GOT3 (cell line): ENCODE results near the gene SLC38A4.
"Not testable (repeated sequence)": the region's sequence is repeated elsewhere in the genome, so short reads cannot be mapped to it uniquely, and the experiment has no call there.

Experiments used
- DNase-seq: peaks from one replicate; lab custom pipeline; 2025; ENCODE audit warnings: mixed read lengths; lab: John Stamatoyannopoulos, UW

SLC38A4 gene, protein sequence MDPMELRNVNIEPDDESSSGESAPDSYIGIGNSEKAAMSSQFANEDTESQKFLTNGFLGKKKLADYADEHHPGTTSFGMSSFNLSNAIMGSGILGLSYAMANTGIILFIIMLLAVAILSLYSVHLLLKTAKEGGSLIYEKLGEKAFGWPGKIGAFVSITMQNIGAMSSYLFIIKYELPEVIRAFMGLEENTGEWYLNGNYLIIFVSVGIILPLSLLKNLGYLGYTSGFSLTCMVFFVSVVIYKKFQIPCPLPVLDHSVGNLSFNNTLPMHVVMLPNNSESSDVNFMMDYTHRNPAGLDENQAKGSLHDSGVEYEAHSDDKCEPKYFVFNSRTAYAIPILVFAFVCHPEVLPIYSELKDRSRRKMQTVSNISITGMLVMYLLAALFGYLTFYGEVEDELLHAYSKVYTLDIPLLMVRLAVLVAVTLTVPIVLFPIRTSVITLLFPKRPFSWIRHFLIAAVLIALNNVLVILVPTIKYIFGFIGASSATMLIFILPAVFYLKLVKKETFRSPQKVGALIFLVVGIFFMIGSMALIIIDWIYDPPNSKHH

DNA sequence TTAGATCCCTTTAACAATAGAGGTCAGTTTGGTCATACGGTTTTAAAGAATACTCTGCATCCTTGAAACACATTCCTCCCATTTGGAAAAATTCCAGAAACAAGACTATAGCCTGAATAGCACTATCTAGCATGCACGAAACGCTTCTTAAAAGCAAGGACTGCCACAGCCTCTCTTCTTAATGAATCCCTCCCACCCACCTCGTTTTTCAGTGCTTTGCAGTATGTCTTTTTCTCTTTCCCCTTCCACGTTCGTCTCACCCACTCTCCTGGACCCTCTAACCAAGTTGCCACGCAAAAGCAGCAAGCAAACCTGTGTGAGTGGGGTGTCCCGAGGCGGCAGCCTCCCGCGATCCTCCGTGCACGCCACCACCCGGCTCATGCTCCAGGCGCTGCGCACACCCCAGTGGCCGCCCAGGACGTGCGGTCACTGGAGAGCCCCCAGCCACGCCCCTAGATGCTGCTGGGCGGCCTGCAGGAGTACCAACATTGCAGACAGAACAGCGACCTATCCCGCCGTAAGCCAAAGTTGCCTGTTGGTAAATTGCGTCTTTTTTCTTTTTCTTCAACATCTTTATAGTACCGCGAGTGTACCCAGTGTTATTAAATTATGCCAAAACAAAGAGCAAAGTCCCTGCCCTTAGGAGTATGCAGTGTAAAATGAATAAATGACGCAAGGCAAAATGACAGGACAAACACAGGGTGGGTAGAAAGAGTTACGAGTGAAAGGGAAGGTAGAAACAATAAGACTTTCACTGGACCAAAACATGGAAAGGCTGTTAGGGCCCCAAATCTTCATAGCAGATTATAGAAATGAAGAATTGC, at the start of gene SLC38A4:
TSS of gene SLC38A4 (minus strand) at position 407 of the 824 bp plus-strand sequence. CDS start 32,926 bp downstream, outside the sequence.
- DNase-seq, result no peak

DNA sequence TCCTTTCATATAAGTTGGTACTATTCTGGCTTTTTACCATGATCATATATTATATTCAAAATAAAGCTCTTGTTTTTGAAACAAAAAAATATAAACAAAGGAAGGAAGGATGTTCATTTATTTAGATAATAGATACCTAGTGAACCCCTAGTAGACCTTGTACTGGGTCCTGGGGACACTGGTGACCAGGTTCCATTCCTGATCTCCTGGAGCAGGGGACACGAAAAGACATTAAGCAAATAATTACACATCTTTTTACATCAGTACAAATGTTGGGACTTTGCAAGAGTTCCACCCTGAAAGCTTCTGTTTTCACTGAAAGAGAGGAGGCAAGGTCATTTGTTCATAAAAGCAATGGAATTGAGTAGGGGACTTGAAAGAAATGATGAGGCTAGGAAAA, 49.3 kb upstream of the SLC38A4 start:
- no peak for DNase-seq

DNA sequence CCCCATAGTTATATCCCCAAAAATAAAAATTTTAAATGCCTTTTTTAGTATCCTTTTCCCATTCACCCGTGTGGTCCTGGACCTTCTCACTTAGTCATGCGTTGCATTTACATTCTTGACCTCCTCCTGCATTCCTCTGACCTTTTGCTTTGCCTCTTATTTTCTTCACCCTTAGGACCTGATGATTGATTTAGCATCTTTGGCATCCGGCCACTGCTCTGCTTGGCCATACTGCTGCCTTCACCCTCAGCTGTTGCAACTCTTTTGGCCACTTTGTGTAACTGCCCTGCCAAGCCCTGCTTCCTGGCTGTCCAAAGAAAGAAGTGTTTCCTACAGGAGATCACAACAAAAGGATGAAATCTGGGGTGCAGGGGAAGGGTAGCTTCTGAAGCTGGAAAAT, 48.8 kb upstream of the SLC38A4 start:
- no peak for DNase-seq

DNA sequence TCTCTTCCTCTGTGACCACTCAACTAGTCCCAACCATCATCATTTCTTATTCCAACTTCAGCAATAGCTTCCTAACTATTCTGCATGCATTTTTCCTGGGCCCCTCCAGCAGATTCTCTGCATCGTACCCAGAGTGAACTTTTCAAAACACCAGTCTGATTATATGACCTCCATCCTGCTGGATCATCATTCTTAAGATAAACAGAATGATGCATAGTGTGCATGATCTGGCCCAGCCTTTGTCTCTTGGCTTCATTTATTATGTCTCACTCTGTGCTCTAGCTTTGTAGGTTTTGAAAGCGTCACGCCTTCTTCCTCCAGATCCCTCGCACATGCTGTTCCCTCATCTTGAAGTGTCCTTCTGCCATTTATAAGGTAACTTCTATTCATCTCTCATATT, 46.3 kb upstream of the SLC38A4 start:
- DNase-seq, result no peak

DNA sequence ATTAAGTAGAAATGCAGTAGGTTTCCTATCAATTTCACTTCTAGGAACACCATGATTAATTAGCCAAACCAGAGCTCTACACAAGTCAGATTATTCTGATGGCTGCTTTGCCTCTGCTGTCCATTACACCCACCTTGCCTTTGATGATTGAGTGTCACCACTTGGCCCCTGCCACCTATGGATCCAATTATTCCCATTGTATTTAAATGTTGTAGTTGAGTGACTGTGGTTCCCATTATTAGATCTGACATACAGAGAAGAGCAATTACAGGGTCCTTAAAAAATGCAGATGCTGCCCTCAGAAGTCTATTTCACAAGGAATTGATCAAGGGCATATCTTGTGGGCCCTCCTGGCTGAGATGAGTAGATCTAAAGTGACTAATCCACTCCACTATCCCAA, 39.5 kb upstream of the SLC38A4 start:
- no peak for DNase-seq

DNA sequence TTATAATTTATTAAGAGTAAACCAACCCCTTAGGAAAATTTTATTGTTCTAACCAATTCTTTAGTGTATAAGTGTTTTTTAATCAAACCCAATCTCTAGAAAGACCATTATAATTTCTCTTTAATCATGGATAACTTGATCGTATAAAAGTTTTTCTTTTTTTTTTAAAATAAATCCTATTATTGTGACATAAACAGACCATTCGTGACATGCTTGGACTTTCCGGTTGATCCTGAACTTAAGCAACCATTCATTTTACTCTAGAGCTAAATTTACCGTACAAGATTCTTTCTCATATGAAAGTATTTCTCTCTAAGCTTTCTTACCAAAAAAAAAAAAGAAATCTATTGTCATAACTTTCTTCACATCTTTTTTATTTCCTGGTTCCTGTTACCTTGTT, 32.6 kb upstream of the SLC38A4 start:
- DNase-seq, result no peak

DNA sequence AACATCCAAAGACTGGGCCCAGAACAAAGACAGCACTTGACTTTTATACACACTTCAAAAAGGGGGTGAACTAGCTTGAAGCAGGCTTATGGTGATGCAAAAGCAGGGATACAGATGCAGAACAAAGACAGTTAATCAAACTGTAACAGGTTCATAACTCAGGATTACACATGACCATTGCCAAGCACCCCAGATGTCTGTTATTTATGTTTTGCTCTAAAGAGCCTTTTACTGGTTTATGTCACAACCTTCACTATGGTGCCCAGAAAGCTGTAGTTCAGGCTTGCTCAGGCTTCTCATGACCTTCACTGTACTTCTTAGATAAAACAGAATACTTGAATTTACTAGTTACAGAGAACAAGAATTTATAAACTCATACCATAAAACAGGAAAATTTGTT, 31.7 kb upstream of the SLC38A4 start:
- DNase-seq, result no peak

DNA sequence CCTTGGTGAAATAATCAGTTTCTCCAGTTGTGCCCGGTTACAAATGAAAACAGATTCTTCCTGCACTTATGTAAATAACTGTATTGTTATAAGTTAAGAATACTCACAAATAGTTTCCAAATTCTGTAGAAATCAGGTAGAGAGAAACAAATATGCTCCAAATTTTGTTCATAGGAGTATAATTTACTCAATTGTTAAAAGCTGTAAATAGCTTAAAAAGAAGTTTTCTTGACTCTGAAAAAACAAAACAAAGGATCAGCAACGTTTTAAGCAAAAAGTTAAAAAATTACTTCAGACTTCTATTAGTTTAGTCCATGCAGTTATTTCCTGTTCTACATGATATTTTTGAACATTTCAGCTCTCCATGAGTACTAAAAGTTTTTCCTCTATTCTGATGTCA, 30.0 kb upstream of the SLC38A4 start:
- no peak for DNase-seq

DNA sequence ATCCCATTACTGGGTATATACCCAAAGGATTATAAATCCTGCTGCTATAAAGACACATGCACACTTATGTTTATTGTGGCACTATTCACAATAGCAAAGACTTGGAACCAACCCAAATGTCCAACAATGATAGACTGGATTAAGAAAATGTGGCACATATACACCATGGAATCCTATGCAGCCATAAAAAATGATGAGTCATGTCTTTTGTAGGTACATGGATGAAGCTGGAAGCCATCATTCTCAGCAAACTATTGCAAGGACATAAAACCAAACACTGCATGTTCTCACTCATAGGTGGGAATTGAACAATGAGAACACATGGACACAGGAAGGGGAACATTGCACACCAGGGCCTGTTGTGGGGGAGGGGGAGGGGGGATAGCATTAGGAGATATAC, 28.4 kb upstream of the SLC38A4 start:
- DNase-seq, result not testable (repeated sequence)

DNA sequence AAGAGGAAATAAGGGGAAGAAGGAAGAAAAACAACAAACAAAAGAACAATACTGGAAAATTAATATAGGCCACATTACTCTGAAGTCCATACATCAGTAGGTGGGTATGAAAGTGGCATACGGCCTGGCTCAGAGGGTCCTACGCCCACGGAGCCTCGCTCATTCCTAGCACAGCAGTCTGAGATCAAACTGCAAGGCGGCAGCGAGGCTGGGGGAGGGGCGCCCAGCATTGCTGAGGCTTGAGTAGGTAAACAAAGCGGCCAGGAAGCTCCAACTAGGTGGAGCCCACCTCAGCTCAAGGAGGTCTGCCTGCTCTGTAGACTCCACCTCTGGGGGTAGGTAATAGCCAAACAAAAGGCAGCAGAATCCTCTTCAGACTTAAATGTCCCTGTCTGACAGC, 23.0 kb upstream of the SLC38A4 start:
- DNase-seq, result not testable (repeated sequence)

DNA sequence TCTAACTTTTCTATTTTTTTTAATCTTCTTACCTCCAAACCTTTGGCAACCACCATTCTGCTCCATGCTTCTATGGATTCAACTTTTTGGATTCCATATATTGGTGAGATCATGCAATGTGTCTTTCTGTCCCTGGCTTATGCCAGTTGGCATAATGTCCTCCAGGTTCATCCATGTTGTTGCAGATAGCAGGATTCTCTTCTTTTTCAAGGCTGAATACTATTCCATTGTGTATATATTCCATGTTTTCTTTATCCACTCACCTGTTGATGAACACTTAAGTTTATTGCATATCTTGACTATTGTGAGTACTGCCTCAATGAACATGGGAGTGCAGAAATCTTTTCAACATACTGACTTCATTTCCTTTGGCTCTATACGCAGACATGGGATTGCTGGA, 21.2 kb upstream of the SLC38A4 start:
- no peak for DNase-seq

DNA sequence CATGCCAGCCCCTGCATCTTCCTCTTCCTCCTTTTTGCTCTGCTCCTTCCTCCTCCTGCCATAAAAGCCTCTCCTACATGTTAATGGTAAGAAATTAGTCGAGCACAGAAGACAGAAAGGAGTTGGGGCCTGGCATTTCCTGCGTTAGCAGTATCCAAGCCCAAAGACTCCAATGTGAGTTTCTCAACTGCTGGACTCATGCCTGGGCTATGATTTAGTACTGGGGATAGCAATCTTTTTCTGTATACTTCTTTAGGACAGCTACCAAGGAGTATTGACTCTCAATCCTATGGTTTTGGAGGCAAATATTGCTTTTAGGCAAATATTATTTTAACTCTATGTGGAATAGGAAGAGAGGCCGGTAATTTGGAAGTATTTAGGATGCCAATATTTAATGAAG, 18.0 kb upstream of the SLC38A4 start:
- no peak for DNase-seq

DNA sequence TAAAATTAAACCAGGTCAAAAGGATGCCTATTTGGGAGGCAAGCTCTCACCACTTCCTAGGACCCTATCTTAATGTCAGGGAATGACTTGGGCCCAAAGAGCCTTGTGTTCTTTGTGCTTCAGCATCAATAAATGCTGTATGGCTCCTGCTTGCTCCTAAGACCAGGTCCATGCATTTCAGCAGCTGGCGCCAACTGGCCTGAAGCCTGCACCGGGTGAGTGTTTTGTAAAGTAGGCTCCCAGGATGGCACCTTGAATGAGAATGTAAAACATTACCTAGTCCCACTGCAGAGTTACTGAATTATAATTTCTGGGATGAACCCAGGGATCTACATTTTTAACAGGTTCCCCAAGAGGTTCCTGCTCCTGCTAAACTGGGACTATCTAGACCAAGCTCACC, 16.1 kb upstream of the SLC38A4 start:
- no peak for DNase-seq

DNA sequence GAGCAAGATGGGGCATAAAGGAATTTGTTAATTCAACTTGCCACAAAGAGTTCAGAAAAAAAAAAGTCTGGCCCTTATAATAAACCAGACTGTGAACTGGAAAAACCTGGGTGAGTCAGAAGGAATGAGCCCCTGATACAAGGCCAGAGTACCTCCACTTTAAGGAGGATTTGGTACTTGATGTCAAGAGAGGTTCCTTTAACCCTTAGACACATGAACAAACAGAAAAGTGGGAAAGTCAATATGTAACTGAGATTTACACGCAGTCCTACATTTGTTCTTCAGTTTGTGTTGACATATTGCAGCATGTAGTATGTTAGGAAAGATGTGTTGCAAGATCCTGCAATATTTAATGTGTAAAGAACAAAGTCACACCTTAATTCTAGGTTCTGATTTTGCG, 14.2 kb upstream of the SLC38A4 start:
- DNase-seq, result no peak

DNA sequence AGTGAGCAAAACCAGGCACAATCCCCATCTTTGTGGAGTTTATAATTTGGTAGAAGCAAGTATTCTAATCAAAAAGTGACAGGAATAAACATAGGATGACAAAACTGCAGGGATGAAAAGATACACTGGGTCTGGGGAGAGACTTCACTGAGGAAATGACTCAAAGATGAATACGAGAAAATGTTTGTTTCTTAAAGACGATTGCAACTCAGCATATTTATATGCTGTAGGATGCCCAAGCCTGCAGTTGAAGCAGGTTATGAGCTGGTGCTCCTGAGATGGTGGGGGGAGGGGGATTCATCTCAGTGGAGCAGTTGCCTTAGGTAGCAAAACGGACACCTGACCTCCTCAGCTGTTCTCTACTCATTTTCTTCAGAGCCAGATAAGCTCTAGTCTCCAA, 13.4 kb upstream of the SLC38A4 start:
- no peak for DNase-seq

DNA sequence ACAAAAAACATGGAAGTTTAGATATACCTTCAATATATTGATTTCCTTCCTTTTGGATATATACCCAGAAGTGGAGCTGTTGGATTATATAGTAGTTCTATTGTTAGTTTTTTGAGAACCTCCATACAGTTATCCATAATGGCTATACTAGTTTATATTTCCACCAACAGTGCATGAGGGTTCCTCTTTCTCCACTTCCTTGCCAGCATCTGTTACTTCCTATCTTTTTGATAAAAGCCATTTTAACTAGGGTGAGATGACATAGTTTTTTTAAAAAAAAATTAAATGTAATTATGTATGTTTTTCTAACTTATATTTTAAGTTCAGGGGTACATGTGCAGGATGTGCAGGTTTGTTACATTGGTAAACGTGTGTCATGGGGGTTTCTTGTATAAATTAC, 10.0 kb upstream of the SLC38A4 start:
- no peak for DNase-seq

DNA sequence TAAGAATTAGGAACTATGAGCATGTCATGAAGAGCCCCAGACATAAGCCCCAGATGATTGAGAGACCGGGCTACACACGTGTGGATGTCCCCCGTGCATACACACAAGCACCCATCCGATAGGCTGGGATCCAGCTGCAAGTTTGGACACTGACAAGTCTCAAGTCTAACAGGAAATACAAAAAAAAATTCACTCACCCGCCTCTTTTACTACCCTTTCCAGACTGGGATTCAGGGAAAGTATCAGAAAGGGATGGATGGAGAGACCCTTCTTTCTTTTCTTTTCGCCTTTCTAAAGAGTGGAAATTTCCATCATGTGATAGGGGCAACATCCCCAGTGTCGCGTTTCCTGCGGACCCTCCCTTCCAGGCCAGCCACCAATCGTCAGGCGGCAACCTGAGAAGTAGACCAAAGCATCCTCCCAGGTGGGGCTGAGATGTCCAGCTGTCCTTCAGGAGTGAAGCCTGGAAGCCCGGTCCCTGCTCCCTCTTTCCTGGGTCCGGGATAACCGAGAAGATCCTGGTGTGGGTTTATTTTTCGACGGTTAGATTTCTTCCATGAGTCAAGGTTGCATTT, 6.4 kb upstream of the SLC38A4 start:
- DNase-seq, result no peak

DNA sequence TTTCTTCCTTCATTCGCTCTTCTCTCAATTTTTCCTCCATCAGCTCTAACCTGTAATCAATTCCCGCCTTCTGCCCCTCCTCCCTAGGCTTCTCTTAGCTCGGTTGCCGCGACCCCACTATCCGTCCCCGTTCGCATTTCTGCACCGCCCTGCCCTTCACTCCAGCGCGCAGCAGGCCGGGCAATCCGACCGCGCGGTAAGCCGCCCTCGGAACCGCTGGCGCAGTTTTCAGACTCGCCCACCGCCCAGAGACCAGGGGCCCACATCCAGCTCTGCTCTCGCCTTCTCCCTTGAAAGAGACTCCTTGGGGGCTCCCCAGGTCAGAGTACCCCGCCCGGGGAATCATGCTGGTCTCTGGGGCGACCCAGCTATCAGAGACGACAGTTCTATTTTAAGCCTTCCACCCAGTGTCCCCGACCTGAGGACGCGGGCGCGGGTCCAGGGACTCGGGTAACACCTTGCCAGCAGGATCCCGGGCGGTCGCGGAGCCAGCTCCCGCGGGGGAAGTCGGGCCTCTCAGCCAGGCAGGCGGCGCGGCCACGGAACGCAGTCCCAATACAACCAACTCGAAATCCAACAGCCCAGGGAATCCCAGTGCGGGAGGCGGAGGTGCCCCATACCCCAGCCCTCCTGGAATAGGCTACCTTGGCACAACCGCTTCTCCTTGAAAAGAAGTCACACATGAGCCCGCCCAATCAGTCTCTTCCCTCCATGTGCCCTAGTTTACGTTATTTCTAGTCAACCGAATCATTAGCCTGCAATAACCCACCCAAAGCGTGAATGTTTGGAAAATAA, 5.7 kb upstream of the SLC38A4 start:
- DNase-seq, result no peak

DNA sequence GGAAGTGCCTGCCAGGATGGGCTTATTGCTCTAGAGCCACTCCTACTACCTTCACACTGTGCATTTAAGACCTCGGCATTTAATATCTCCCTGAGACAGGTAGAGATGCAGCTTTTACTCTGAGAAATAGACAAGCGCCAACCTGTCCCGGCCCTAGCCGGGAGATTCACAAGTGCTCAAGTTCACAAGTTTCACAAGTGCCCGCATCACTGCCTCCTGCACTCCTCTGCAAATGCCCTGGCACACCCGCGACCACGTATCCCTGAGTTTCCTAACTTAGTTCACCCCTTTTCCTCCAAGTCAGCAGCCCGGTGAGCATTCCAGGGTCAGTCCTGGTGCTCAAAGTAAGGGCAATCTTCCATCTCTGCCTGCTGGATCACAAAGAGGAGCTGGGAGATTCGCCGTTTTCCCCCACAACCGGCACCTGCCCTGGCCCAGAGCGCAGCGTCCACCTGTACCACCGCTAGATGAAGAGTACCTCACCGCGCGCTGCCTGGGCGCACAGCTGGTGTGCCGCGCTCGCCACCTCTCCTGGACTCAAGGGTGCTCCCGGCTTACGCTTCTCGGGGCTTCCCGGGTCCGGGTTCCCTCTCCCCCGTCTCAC, 5.0 kb upstream of the SLC38A4 start:
- DNase-seq, result no peak

DNA sequence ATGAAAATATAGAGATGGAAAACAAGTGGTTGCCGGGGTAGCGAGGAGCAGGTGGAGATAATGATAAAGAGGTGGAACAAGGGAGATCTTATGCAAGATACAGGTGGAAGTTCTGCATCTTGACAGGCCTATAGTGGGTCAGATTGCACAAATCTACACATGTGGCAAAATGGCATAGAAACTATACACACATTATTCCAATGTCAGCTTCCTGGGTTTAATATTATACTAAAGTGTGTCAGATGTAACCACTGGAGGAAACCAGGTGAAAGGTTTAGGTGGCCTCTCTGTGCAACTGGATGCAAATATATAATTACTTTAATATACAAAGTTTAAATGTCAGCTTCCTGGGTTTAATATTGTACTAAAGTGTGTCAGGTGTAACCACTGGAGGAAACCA, 1.1 kb downstream of the SLC38A4 start:
- no peak for DNase-seq

DNA sequence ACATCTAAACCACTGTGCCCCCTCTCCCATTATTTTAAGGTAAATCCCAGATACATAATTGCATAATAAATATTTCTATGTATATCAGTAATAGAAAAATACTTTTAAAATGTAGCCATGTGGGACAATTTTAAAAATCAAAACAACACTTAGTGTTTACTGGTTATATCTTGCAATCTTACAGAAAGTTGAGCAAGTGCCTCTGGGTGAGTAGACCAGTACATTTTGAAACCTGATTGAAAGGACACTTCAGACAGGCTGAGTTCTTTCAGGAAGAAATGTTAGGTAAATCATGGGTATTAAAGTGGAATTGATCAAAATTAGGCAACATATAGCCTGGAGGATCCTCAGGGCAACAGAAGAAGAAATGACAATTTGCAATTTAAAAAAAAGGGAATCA, 7.2 kb downstream of the SLC38A4 start:
- no peak for DNase-seq
